HFFc6 (cell line): ENCODE results near the gene FCN1. TPM values are rescaled to one million over a fixed set of nuclear protein-coding genes. Genes with fewer than 3 reads are reported as not detected.

Experiments used
- DNase-seq: peaks from one replicate; pipeline ENCODE4 v3.0.0-alpha.2; 2018
- H3K27ac Mint-ChIP-seq: 2 replicates; pipeline ENCODE4 v1.8.0; 2020; ENCODE audit warnings: mild to moderate bottlenecking, mixed read lengths
- H3K27me3 Mint-ChIP-seq: 2 replicates; pipeline ENCODE4 v1.8.0; 2021; ENCODE audit warnings: mild to moderate bottlenecking, moderate library complexity, mixed read lengths; ENCODE audit not compliant: insufficient read depth
- H3K36me3 Mint-ChIP-seq: 2 replicates; pipeline ENCODE4 v1.8.0; 2021; ENCODE audit warnings: low read depth, mixed read lengths
- H3K4me1 Mint-ChIP-seq: 2 replicates; pipeline ENCODE4 v1.8.0; 2020; ENCODE audit warnings: low read depth, mixed read lengths
- H3K4me3 Mint-ChIP-seq: 2 replicates; pipeline ENCODE4 v1.8.0; 2020; ENCODE audit warnings: mild to moderate bottlenecking, moderate library complexity, mixed read lengths
- H3K9me3 Mint-ChIP-seq: 2 replicates; pipeline ENCODE4 v1.8.0; 2020; ENCODE audit warnings: mild to moderate bottlenecking, mixed read lengths
- total RNA-seq, 6 experiments: library from RNA; stranded (reverse); fragmentation: NEBNext Ultra II Directional; extraction: Animal tissue kit (Norgen Biotek cat#: 25700); gene quantifications; 2 replicates in 1 of 6; 3 replicates in 5 of 6; pipeline ENCODE4 v1.2.3, GENCODE V29; 2021
- TF ChIP-seq, protein P1 (sequence below): fragments of 200-600 bp; sonication (generic); IDR thresholded peaks from 2 replicates; pipeline ENCODE4 v1.5.0; 2021; ENCODE audit warnings: antibody characterized with exemption, mild to moderate bottlenecking

The FCN1 gene
- total RNA-seq, 6 experiments from 2014 or later = not detected

GRCh38 chr9:134887219-134887618 lies 30.5 kb downstream of the FCN1 start:
- H3K9me3 Mint-ChIP-seq = no peaks in the 10 kb centered on the region
- H3K4me3 Mint-ChIP-seq = no peak overlapping the region
- no peaks in the 10 kb centered on the region for H3K4me1 Mint-ChIP-seq
- DNase-seq = no peak
- H3K36me3 Mint-ChIP-seq = no peaks in the 10 kb centered on the region
- TF ChIP-seq, protein P1, sequence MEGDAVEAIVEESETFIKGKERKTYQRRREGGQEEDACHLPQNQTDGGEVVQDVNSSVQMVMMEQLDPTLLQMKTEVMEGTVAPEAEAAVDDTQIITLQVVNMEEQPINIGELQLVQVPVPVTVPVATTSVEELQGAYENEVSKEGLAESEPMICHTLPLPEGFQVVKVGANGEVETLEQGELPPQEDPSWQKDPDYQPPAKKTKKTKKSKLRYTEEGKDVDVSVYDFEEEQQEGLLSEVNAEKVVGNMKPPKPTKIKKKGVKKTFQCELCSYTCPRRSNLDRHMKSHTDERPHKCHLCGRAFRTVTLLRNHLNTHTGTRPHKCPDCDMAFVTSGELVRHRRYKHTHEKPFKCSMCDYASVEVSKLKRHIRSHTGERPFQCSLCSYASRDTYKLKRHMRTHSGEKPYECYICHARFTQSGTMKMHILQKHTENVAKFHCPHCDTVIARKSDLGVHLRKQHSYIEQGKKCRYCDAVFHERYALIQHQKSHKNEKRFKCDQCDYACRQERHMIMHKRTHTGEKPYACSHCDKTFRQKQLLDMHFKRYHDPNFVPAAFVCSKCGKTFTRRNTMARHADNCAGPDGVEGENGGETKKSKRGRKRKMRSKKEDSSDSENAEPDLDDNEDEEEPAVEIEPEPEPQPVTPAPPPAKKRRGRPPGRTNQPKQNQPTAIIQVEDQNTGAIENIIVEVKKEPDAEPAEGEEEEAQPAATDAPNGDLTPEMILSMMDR = no peak
- H3K27me3 Mint-ChIP-seq = peaks cover 24% of the 10 kb centered on the region
- no peak overlapping the region for H3K27ac Mint-ChIP-seq

GRCh38 chr9:134886413-134886913 lies 31.2 kb downstream of the FCN1 start:
- Mint-ChIP-seq H3K27me3 (peaks cover 23% of the 10 kb centered on the region), H3K4me3 (no peak overlapping the region), H3K9me3 (no peaks in the 10 kb centered on the region), H3K36me3 (no peaks in the 10 kb centered on the region), H3K27ac (no peak overlapping the region), H3K4me1 (no peaks in the 10 kb centered on the region)
- TF ChIP-seq, protein P1 = no peak
- DNase-seq = no peak

- TF ChIP-seq, protein P1 = no peak
- Mint-ChIP-seq H3K27me3 (peaks cover 25% of the 10 kb centered on the region), H3K36me3 (no peaks in the 10 kb centered on the region), H3K9me3 (no peaks in the 10 kb centered on the region), H3K4me3 (no peak overlapping the region), H3K27ac (no peak overlapping the region), H3K4me1 (no peaks in the 10 kb centered on the region)
- no peak for DNase-seq
These were observed 31.9 kb downstream of the FCN1 start for GRCh38 chr9:134885679-134886412.

DNA sequence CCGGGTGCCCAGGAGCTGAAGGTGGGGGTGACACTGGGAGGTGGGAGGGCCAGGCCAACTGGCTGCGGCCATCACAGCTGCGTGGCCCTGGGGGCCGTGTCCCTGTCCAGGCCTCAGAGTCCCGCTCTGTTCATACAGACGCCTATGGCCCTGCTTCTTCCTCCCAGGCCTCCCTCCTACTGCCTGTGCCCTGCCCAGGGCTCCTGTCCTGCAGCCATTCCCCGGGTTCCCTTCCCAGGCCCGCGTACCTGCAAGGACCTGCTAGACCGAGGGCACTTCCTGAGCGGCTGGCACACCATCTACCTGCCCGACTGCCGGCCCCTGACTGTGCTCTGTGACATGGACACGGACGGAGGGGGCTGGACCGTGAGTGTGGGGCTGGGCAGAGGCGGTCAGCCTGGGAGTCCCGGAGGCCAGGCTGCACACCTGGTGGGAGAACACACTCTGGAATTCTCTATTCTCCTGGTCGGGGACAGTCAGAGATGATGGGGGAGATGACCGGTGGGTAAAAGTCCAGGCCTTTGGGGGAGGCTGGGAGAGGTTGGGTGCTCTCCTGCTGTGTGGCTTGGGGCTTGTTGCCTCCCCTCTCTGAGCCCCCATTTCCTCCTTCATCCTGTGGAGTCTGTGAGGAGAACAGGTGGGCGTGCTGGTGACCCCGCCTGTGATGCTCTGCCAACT lies 32.6 kb downstream of the FCN1 start:
- TF ChIP-seq, protein P1 = no peak
- peaks cover 32% of the 10 kb centered on the region for H3K27me3 Mint-ChIP-seq
- DNase-seq = no peak
- H3K9me3 Mint-ChIP-seq = no peaks in the 10 kb centered on the region
- no peaks in the 10 kb centered on the region for H3K36me3 Mint-ChIP-seq
- no peak overlapping the region for H3K27ac Mint-ChIP-seq
- H3K4me1 Mint-ChIP-seq = no peaks in the 10 kb centered on the region
- no peak overlapping the region for H3K4me3 Mint-ChIP-seq

GRCh38 chr9:134884492-134884891 lies 33.2 kb downstream of the FCN1 start:
- DNase-seq = no peak
- Mint-ChIP-seq H3K4me1 (no peaks in the 10 kb centered on the region), H3K27me3 (peaks cover 39% of the 10 kb centered on the region), H3K4me3 (no peak overlapping the region), H3K27ac (no peak overlapping the region), H3K9me3 (no peaks in the 10 kb centered on the region), H3K36me3 (no peaks in the 10 kb centered on the region)
- TF ChIP-seq, protein P1 = no peak
